ENCODE measurements around the gene CDON.

DNA sequence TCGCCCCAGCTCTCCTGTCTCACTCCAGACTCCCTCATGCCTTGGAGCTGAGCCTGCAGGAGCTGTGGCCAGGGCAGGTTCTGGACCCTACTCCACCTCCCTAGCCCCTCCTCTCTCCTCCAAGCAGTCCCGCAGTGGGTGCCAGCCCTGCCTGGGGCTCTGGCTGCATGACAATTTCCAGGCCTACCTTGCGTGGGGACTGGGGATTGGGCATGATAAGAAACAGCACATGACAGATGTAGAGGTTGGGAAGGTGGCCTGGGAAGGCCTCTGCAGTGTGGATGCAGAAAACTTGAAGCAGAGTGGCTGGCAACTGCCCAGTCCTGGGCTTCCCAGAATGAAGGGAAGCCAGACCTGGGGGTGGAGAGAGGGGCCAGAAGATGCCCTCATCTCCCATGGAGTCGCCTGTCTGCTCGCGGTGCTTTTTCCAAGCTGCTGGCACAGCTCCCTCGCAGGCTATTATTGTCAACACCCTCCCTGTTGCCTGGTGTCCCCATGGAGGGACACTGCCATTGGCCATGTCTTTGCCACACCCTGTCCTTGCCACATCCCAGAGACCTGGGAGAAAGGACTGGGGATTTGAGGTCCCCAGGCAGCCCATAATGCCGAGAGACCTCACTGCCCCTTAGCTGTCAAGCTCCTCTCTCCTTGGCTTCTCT, 48.9 kb upstream of the CDON start:
- TF ChIP-seq, protein P1, sequence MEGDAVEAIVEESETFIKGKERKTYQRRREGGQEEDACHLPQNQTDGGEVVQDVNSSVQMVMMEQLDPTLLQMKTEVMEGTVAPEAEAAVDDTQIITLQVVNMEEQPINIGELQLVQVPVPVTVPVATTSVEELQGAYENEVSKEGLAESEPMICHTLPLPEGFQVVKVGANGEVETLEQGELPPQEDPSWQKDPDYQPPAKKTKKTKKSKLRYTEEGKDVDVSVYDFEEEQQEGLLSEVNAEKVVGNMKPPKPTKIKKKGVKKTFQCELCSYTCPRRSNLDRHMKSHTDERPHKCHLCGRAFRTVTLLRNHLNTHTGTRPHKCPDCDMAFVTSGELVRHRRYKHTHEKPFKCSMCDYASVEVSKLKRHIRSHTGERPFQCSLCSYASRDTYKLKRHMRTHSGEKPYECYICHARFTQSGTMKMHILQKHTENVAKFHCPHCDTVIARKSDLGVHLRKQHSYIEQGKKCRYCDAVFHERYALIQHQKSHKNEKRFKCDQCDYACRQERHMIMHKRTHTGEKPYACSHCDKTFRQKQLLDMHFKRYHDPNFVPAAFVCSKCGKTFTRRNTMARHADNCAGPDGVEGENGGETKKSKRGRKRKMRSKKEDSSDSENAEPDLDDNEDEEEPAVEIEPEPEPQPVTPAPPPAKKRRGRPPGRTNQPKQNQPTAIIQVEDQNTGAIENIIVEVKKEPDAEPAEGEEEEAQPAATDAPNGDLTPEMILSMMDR (IDR thresholded peaks at IDR 0.05), result no peak
- TF ChIP-seq POLR2A (IDR thresholded peaks at IDR 0.05; ENCODE audit: low read length), result no peak
